PC-3 (cell line): Measurements from ENCODE around the gene PTPN18. TPM values are rescaled to one million over a fixed set of nuclear protein-coding genes. Genes with fewer than 3 reads are reported as not detected.
"Not testable (repeated sequence)": the region's sequence is repeated elsewhere in the genome, so short reads cannot be mapped to it uniquely, and the experiment has no call there.

Experiments used
- ATAC-seq: fragments of 200-7000 bp; cut with Tn5 transposase; 2 replicates; pipeline ENCODE4 v1.9.1; 2020; ENCODE audit warnings: mild to moderate bottlenecking, moderate library complexity
- BruUV-seq: library from RNA; stranded (reverse); fragments of 400-500 nt; replicated peaks from 2 replicates; lab custom pipeline; 2021; lab: Mats Ljungman, UMichigan
- CTCF ChIA-PET: fragments of 300-600 bp; sonication (Branson Sonifier 250); formaldehyde crosslinking; loops from one replicate; lab custom pipeline; 2022; ENCODE audit warnings: antibody characterized with exemption; lab: Charles Lee
- POLR2A ChIA-PET: fragments of 300-600 bp; sonication (Branson Sonifier 250); formaldehyde crosslinking; loops from one replicate; lab custom pipeline; 2022; ENCODE audit warnings: antibody characterized with exemption; ENCODE audit not compliant: unreplicated experiment; lab: Charles Lee
- DNase-seq: peaks from one replicate; pipeline ENCODE4 v3.0.0-alpha.2; 2015
- H2AFZ ChIP-seq: fragments of 300-600 bp; sonication (generic); 2 replicates; pipeline ENCODE4 v1.6.0; 2016; ENCODE audit warnings: antibody characterized with exemption, low read length
- H3F3A ChIP-seq: fragments of 300-600 bp; sonication (generic); one replicate; pipeline ENCODE4 v1.6.0; 2017; ENCODE audit warnings: antibody characterized with exemption, low read length, control low read depth, mild to moderate bottlenecking; ENCODE audit not compliant: unreplicated experiment
- H3K27ac ChIP-seq: fragments of 300-600 bp; sonication (generic); 2 replicates; pipeline ENCODE4 v1.5.1; 2016; ENCODE audit warnings: mild to moderate bottlenecking, low read length
- H3K27me3 ChIP-seq: fragments of 300-600 bp; sonication (generic); 2 replicates; pipeline ENCODE4 v1.6.1; 2016; ENCODE audit warnings: low read length, mixed read lengths
- H3K36me3 ChIP-seq: fragments of 300-600 bp; sonication (generic); 2 replicates; pipeline ENCODE4 v1.6.1; 2016; ENCODE audit warnings: low read depth, mixed run types, low read length, mixed read lengths
- H3K4me1 ChIP-seq: fragments of 300-600 bp; sonication (generic); 2 replicates; pipeline ENCODE4 v1.5.1; 2016; ENCODE audit warnings: low read length; ENCODE audit not compliant: insufficient read depth
- H3K4me2 ChIP-seq: fragments of 300-600 bp; sonication (generic); 2 replicates; pipeline ENCODE4 v1.6.0; 2016; ENCODE audit warnings: low read length
- H3K4me3 ChIP-seq: fragments of 300-600 bp; sonication (generic); 2 replicates; pipeline ENCODE4 v1.5.1; 2016; ENCODE audit warnings: mild to moderate bottlenecking, low read length, mixed read lengths
- H3K79me2 ChIP-seq: fragments of 300-600 bp; sonication (generic); 2 replicates; pipeline ENCODE4 v1.6.1; 2017; ENCODE audit warnings: low read length, mixed read lengths
- H3K9ac ChIP-seq: fragments of 300-600 bp; sonication (generic); 2 replicates; pipeline ENCODE4 v1.6.0; 2016; ENCODE audit warnings: mild to moderate bottlenecking, low read length
- H3K9me2 ChIP-seq: fragments of 300-600 bp; sonication (generic); replicated peaks from 2 replicates; pipeline ENCODE4 v1.6.1; 2016; ENCODE audit warnings: mixed run types, low read length, mixed read lengths
- H3K9me3 ChIP-seq: fragments of 300-600 bp; sonication (generic); 2 replicates; pipeline ENCODE4 v1.6.1; 2016; ENCODE audit warnings: low read length, mixed read lengths
- H4K20me1 ChIP-seq: fragments of 300-600 bp; sonication (generic); 2 replicates; pipeline ENCODE4 v1.6.1; 2016; ENCODE audit warnings: low read length, mixed read lengths
- EZH2 ChIP-seq: fragments of 300-600 bp; sonication (generic); IDR thresholded peaks from one replicate; pipeline ENCODE4 v1.6.1; 2017; ENCODE audit warnings: antibody characterized with exemption, mild to moderate bottlenecking, low read length; ENCODE audit not compliant: unreplicated experiment
- EZH2phosphoT487 ChIP-seq: fragments of 300-600 bp; sonication (generic); IDR thresholded peaks from 2 replicates; pipeline ENCODE4 v1.6.1; 2018; ENCODE audit warnings: mild to moderate bottlenecking, antibody characterized with exemption, low read length, borderline replicate concordance
- intact Hi-C: fragments of 100-400 bp; cut with micrococcal nuclease; formaldehyde crosslinking; loops from 2 replicates; pipeline ENCODE4 v1.9.0; 2023
- total RNA-seq: library from RNA; depleted of rRNA; stranded (reverse); fragments of >200 nt; gene quantifications from 2 replicates; pipeline ENCODE4 v1.2.3, GENCODE V29; 2014; rRNA removed
- TF ChIP-seq, protein P1 (sequence below): fragments of 300-600 bp; sonication (generic); conservative IDR thresholded peaks from 2 replicates; pipeline ENCODE4 v1.5.1; 2017; ENCODE audit warnings: antibody characterized with exemption, low read depth, mild to moderate bottlenecking, low read length

Gene PTPN18
- total RNA-seq, 1 experiment from 2014 or later, result 27.1 TPM

DNA sequence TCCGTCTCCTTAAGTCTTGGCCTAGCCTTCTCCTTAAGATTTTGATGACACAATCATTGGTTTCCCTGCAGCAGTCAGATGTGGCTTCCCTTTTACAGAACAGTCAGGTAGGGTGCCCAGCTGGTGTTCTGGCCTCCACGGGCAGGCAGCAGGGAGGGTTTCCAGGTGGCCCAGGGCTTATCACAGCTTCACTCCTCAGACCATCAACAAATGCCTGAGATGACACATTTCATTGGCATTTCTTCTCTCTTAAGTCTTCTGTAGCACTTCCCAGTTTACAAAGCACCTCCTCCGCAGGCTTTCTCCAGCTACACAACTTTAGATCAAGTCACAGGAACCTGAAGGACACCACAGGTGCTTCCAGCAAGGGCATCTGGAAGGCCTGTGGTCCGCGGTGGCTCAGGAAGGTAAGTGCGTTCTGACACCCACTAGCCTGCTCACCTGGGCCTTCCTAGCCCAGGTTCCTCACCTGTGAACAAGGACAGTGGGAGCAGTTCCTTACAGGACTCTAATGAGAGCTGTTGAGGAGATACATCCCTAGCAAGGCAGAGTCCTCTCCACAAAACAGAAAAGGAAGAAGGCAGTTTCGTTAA, 37.6 kb downstream of the PTPN18 start:
- H3K27me3 ChIP-seq, result 0 out of 2 replicates have a peak, but pooled peaks cover 2% of the 10 kb centered on the region
- no peaks in the 10 kb centered on the region for H3K9me3 ChIP-seq
- peaks cover 11% of the 10 kb centered on the region for H3K4me1 ChIP-seq
- BruUV-seq, result no TSS peak
- no peak overlapping the region for H3K27ac ChIP-seq
- intact Hi-C loops, result no loop called here
- no peak for TF ChIP-seq EZH2
- TF ChIP-seq, protein P1, sequence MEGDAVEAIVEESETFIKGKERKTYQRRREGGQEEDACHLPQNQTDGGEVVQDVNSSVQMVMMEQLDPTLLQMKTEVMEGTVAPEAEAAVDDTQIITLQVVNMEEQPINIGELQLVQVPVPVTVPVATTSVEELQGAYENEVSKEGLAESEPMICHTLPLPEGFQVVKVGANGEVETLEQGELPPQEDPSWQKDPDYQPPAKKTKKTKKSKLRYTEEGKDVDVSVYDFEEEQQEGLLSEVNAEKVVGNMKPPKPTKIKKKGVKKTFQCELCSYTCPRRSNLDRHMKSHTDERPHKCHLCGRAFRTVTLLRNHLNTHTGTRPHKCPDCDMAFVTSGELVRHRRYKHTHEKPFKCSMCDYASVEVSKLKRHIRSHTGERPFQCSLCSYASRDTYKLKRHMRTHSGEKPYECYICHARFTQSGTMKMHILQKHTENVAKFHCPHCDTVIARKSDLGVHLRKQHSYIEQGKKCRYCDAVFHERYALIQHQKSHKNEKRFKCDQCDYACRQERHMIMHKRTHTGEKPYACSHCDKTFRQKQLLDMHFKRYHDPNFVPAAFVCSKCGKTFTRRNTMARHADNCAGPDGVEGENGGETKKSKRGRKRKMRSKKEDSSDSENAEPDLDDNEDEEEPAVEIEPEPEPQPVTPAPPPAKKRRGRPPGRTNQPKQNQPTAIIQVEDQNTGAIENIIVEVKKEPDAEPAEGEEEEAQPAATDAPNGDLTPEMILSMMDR, result no peak
- no peak for TF ChIP-seq EZH2phosphoT487
- H3K4me3 ChIP-seq, result no peak overlapping the region
- no peaks in the 10 kb centered on the region for H3K79me2 ChIP-seq
- H3K36me3 ChIP-seq, result no peaks in the 10 kb centered on the region
- CTCF ChIA-PET, result no interaction called here
- POLR2A ChIA-PET, result no interaction called here
- no peak for ATAC-seq
- H4K20me1 ChIP-seq, result no peaks in the 10 kb centered on the region
- H2AFZ ChIP-seq, result no peak overlapping the region
- H3K9me2 ChIP-seq, result no peaks in the 10 kb centered on the region
- no peak overlapping the region for H3K4me2 ChIP-seq
- H3K9ac ChIP-seq, result no peak overlapping the region
- no peaks in the 10 kb centered on the region for H3F3A ChIP-seq
- peak; percentile 45 for DNase-seq

GRCh38 chr2:130406280-130406679, 50.4 kb downstream of the PTPN18 start:
- H3K27me3 ChIP-seq, H3K36me3 ChIP-seq, H3F3A ChIP-seq, H3K9ac ChIP-seq, POLR2A ChIA-PET, CTCF ChIA-PET, H3K79me2 ChIP-seq, BruUV-seq, H3K4me3 ChIP-seq, H3K9me3 ChIP-seq, H2AFZ ChIP-seq, intact Hi-C loops, H3K27ac ChIP-seq, H4K20me1 ChIP-seq, H3K4me1 ChIP-seq, DNase-seq, H3K9me2 ChIP-seq, H3K4me2 ChIP-seq, ATAC-seq: not testable (repeated sequence)

- H4K20me1 ChIP-seq, H2AFZ ChIP-seq, H3K9ac ChIP-seq, H3K4me2 ChIP-seq, BruUV-seq, H3K36me3 ChIP-seq, H3K9me3 ChIP-seq, ATAC-seq, H3K9me2 ChIP-seq, intact Hi-C loops, H3K27ac ChIP-seq, DNase-seq, H3K27me3 ChIP-seq, H3K4me1 ChIP-seq, CTCF ChIA-PET, H3K79me2 ChIP-seq, POLR2A ChIA-PET, H3F3A ChIP-seq, H3K4me3 ChIP-seq: not testable (repeated sequence)
Observed at GRCh38 chr2:130416693-130417092, 60.8 kb downstream of the PTPN18 start.

DNA sequence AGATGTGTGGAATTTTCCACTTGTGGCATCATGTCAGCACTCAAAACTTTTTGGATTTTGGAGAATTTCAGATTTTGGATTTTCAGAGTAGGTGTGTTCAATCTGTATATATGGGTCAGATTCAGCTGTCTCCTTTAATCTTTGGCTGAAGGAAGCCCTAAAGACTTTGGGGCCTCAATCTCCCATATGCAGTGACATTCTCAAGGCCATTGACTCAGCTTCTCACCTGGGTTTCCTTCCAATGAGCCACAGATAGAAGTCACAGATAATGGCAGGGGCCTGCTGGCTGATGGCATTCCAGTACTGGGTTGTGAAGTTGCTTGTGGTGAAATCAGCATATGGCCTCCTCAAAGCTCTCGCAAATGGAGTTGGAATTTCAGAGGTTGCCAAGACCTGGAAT, 63.0 kb downstream of the PTPN18 start:
- H3K27me3 ChIP-seq, H3K9ac ChIP-seq, H3K9me3 ChIP-seq, H3K79me2 ChIP-seq, ATAC-seq, H3K4me3 ChIP-seq, H4K20me1 ChIP-seq, intact Hi-C loops, POLR2A ChIA-PET, DNase-seq, H3K4me1 ChIP-seq, H3K4me2 ChIP-seq, BruUV-seq, H3K36me3 ChIP-seq, H3K9me2 ChIP-seq, H3F3A ChIP-seq, CTCF ChIA-PET, H2AFZ ChIP-seq, H3K27ac ChIP-seq: not testable (repeated sequence)

Other genes with a start within 250 kb of the PTPN18 start
- gene POTEF, start 226.8 kb upstream of the PTPN18 start, total RNA-seq, result not detected in 2 replicates
- gene CCDC74B, start 210.9 kb upstream of the PTPN18 start, total RNA-seq, result 8.6 and 9.8 TPM in 2 replicates
- 64.4 and 82.2 TPM in 2 replicates for gene SMPD4, start 174.5 kb upstream of the PTPN18 start, total RNA-seq
- 502 and 600 TPM in 2 replicates for gene MZT2B, start 173.8 kb upstream of the PTPN18 start, total RNA-seq
- not detected in 2 replicates for gene TUBA3E, start 157.6 kb upstream of the PTPN18 start, total RNA-seq
- 203 and 207 TPM in 2 replicates for gene IMP4, start 13.2 kb upstream of the PTPN18 start, total RNA-seq
- gene POTEI, start 153.3 kb downstream of the PTPN18 start, total RNA-seq, result not detected in 2 replicates
- gene CFC1B, start 165.2 kb downstream of the PTPN18 start, total RNA-seq, result not detected in 2 replicates
- not detected in 2 replicates for gene CFC1, start 243.5 kb downstream of the PTPN18 start, total RNA-seq